KBM-7 (cell line): ENCODE results near the gene TBCE.

Experiments
- DNase-seq: peaks from one replicate; pipeline ENCODE4 v3.0.0-alpha.2; 2015
- in situ Hi-C: fragments of 300-500 bp; cut with MboI; formaldehyde crosslinking; loops from 2 replicates; pipeline ENCODE4 v1.14.3; 2020; ENCODE audit warnings: low sequenced_read_pairs, low pct_unique_long_range_greater_than_20kb, mixed read lengths

The TBCE gene

DNA sequence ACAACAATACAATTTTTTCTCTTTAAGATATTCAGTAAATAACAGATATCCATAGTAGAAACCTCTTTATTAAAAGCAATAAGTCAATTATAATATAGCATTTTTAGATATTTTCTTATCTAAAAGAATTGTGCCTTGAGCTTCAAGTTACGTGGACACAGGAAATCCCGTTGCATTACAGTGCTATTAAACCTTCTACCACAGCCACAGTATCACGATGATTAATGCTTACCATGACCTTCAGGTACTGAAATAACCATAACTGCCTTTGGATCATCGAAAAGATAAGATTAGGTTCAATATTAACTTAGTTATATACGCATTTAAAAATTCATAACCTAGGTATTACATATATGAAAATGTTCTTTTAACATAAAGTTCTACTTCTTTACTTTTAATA, 119.1 kb downstream of the TBCE start:
- no peak for DNase-seq
- in situ Hi-C loops: no loop called here

DNA sequence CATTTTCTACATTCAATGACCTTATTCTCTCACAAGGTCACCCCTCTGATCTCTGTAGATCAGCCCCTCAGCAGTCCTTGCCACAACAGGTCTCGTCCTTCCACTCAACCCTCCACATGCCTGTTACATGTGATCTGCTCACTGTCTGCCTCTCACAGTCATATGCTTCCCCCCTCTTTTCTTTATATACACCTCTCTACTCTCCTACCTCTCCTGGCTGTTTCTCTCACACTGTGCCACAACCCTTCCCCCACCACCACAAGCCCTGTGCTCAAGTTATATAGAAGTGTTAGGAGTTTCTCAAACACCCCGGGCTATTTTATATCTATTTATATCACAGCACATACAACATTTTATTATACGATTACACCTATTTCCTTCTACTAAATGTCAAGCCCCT, 124.4 kb downstream of the TBCE start:
- no peak for DNase-seq
- in situ Hi-C loops: no loop called here

DNA sequence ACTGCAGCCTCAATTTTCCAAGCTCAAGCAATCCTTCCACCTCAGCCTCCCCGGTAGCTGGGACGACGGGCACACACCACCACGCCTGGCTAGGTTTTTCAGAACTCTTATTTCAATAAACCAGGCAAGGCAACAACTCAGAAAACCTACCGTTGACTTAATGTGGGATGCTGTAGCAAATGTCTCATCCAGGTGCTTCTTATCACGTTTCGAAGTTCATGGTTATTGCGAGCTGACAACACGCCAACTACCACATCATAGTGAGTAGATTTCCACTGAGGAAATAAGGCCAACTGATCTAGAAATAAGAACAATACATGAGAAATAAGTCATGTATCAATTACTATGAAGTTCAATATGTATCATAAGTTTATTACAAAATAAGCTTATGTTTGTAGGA, 127.3 kb downstream of the TBCE start:
- in situ Hi-C loops: no loop called here
- DNase-seq: no peak

DNA sequence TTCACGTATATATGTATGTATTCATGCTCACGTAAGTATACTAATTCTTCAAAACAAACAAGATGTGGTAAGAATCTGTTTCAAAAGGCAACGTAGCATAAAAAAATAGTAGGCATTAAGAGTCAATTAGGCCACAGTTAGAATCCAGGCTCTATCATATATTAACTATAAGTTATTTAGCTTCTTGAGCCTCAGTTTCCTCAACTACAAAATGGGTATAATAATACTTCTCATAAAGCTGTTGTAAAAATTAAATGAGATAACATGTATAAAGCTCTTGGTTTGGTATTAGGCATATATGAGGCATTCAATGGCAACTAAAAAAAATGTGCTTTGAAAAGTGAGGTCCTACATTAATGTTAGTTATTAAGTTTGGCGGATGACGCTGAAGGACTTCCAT, 127.8 kb downstream of the TBCE start:
- no peak for DNase-seq
- in situ Hi-C loops: no loop called here

DNA sequence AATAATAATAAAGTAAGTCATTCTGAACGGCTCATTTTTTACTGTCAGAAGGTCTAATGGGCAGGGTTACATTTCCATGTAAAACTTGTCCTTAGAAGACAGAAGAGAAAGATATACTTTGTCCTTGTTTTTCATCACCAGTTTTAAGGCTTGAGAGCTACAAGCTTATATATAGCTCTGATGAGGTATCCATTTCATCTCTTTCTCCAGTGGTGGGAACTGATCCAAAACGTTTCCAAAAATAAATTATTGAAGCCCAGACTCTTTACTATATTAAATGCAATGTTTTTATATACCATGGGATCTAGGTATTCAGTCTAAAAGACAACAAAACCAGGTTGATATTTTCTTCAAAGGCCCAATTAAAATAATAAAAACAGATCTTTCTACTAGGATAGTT, 128.3 kb downstream of the TBCE start:
- no peak for DNase-seq
- in situ Hi-C loops: no loop called here

DNA sequence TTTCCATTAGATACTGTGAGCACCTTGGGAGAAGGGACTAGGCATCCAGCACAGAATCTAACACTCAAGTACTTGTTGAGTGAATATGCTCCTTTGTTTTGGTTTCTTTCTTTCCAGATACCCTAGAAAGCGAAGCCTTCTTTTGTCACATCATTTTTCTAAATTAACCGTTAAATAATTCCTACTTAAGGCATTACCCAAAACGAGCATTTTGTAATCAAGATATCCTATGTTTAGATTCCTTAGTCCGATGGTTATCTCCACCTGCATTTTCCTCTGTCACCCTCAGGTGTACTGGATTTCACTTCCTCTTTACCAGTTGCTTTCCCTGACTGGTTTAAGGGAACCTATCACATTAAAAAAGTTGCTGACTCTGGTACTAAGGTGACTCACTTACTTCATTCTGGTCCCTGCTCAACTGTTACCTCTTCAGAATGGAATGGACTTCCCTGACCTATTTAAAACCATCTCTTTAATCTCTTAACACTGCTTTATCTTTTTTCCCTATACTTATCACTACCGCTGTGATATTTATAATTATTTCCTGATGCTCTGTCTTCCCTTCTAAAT, 133.8 kb downstream of the TBCE start:
- in situ Hi-C loops: no loop called here
- no peak for DNase-seq
